Choroid plexus epithelial cell (primary cell): ENCODE data around the gene TCF7L2.

Experiments used
- DNase-seq: peaks from one replicate; pipeline ENCODE4 v3.0.0-alpha.2; 2010; ENCODE audit warnings: low read depth
- H3K4me3 ChIP-seq: 2 replicates; pipeline ENCODE4 v1.5.1; 2011; ENCODE audit warnings: low read depth, mild to moderate bottlenecking, control low read depth, low read length, moderate library complexity
- TF ChIP-seq, protein P1 (sequence below): conservative IDR thresholded peaks from 2 replicates; pipeline ENCODE4 v1.5.1; 2011; ENCODE audit warnings: low read depth, mild to moderate bottlenecking, control low read depth, inconsistent platforms, low read length, moderate library complexity

Gene TCF7L2

DNA sequence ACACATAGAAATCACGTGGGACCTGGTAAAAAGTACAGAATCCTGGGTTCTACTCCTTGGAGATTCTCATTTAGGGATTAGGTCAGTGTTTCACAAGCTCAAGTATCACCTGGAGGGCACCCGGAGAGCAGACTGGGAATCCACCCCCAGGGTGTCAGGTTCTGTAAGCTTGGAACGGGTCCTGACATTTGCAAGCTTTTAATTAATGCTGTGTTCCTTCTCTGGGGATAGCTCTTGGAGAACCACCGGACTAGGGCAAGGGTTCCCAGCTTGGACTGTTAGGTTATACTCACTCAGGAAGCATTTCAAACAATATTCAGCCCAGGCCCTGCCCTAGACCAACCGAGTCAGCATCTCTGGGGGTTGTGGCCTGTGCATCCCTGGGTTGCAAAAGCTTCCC is 23.0 kb downstream of the TCF7L2 start:
- no peak for DNase-seq
- no peak overlapping the region for H3K4me3 ChIP-seq
- TF ChIP-seq, protein P1, sequence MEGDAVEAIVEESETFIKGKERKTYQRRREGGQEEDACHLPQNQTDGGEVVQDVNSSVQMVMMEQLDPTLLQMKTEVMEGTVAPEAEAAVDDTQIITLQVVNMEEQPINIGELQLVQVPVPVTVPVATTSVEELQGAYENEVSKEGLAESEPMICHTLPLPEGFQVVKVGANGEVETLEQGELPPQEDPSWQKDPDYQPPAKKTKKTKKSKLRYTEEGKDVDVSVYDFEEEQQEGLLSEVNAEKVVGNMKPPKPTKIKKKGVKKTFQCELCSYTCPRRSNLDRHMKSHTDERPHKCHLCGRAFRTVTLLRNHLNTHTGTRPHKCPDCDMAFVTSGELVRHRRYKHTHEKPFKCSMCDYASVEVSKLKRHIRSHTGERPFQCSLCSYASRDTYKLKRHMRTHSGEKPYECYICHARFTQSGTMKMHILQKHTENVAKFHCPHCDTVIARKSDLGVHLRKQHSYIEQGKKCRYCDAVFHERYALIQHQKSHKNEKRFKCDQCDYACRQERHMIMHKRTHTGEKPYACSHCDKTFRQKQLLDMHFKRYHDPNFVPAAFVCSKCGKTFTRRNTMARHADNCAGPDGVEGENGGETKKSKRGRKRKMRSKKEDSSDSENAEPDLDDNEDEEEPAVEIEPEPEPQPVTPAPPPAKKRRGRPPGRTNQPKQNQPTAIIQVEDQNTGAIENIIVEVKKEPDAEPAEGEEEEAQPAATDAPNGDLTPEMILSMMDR, result no peak

DNA sequence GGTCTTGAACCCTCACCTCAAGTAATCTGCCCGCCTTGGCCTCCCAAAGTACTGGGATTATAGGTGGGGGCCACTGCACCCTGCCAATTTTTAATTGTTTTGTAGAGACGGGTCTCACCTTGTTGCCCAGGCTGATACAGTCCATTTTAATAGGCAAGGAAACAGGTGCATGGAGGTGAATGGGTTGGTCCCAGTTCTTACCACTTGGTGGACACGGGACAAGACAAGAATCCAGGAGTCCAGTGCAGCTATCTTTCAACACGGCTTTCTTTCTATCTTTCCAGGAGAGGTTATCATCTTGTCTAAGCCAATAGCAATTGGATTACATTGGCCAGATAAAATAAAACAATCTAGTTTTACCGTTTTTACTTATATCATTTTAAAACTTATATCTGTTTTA is 23.8 kb downstream of the TCF7L2 start:
- no peak overlapping the region for H3K4me3 ChIP-seq
- DNase-seq, result no peak
- TF ChIP-seq, protein P1, result no peak

DNA sequence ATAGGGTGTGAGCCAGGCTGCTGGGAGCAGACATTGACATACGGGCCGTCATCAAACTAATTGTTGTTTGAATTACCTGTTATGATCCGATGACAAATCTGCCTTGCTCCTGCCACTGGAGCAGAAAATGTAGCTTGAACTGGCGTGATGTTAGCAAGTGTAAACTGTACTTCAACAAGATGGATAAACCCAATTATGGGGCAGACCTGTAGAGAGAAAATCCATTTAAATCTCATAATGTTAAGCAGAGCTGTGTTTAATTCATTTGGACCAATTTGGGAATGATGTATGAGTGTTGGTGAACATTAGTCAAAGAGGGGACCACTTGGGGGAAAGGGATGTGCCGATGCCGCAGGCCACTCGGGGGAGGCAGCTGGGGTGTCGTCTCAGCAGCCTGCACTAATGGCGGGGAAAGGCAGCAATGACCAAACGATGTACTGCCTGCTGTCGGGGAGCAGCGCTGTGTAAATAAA is 27.4 kb downstream of the TCF7L2 start:
- TF ChIP-seq, protein P1, result no peak
- no peak for DNase-seq
- no peak overlapping the region for H3K4me3 ChIP-seq

DNA sequence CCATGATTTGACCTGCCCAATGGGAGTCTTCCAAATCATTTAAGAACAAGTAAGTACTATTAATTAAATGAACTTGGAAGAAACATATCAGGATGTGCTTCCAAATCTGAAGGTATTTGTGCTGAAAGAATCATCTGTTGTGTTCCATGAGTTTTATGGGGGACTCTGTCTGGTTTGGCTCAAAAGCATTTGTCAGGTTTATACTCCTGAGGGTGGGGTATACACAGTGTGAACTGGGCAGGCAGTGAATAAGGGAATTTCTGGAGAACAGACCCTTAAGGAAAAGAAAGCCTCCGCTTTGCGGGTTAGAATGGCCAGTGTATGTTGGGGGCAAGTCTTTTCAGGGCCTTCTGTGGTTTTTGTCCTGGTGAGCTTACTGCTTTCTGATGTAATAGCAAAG is 29.9 kb downstream of the TCF7L2 start:
- H3K4me3 ChIP-seq, result no peak overlapping the region
- DNase-seq, result no peak
- TF ChIP-seq, protein P1, result no peak

DNA sequence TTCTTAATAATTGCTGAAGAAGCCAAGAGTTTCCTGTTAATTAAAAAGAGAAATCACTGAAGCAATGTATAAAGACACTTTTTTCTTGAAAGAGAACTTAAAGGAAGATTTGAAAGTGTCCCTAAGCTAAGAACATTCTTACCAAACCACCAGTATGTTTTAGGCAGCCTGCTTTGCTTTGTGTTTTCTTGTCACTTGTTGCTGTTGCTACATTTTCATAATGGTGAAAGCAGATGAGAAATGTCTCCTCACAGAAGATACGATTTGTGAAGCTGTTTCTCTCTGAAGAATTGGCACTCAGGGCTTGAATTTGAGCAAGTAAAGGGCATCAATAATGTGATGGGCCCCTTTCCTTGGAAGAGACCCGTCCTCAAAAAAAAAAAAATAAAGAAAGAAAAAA is 30.9 kb downstream of the TCF7L2 start:
- DNase-seq, result no peak
- no peak overlapping the region for H3K4me3 ChIP-seq
- TF ChIP-seq, protein P1, result no peak

DNA sequence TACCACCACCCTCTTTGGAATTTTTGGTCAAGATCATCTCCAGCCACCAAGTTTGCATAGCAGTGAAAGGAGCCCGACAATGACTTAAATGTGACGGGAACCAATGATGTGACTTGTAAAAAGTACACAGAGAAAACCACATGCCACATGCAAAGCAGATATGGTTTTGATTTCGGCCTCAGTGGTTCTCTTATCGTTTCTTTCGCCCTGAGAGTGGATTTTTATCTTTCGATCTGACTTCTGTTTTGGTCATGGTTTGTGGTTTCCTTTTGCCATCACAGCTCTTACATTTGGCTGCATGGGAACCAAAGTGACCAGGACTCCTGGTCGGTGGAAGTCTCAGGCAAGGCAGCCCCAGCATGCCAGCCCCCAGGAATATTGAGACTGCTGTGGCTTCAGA is 31.5 kb downstream of the TCF7L2 start:
- H3K4me3 ChIP-seq, result no peak overlapping the region
- TF ChIP-seq, protein P1, result no peak
- no peak for DNase-seq

DNA sequence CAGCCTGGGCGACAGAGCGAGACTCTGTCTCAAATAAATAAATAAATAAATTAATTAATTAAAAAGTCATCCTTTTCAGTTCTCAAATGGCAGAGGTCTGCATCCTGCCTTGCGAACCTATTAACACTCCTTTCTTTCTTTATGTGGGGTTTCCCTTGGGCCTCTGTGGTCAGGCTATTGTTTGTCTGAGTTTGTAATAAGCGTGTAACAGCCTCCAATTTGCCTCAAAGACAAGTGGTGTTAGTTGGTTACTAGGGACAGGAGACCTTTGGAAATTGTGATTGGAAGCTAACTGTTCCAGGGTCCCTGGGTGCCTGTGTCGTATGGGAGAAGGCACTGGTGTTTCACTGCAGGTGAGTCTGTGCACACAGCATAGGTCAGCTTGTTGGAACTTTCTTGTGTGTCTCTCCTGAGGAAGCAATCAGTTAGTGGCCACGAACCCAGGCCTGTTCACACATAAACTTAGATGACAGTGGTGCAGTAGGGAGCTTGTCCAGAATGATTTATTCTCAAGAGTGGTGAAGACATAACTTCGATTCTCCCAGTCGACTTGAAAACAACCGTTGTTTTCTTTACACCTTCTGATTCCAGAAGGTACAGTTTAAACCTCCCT is 33.5 kb downstream of the TCF7L2 start:
- TF ChIP-seq, protein P1, result no peak
- no peak overlapping the region for H3K4me3 ChIP-seq
- DNase-seq, result no peak
